Measurements from ENCODE around the gene CHAF1B.

Gene CHAF1B

GRCh38 chr21:36465478-36465877, 80.3 kb downstream of the CHAF1B start:
- DNase-seq, result no peak

- DNase-seq, result no peak
Measured at GRCh38 chr21:36466061-36466511, 80.9 kb downstream of the CHAF1B start.

Data from fibroblast of upper back skin (primary cell).